AG04449 (cell line): ENCODE measurements around the gene SCAP.
"Not testable (repeated sequence)": the region's sequence is repeated elsewhere in the genome, so short reads cannot be mapped to it uniquely, and the experiment has no call there.

Experiments used
- CTCF ChIA-PET: fragments of 350-600 bp; formaldehyde crosslinking; extraction: SDS; loops from one replicate; lab custom pipeline; 2021; ENCODE audit warnings: antibody characterized with exemption; lab: Yijun Ruan, JAX
- POLR2A ChIA-PET: fragments of 400-600, 350-600 bp; formaldehyde crosslinking; extraction: SDS; loops from one replicate; lab custom pipeline; 2020; ENCODE audit warnings: antibody characterized with exemption, inconsistent platforms; lab: Yijun Ruan, JAX
- DNase-seq: peaks from one replicate; pipeline ENCODE4 v3.0.0-alpha.2; 2010; ENCODE audit warnings: low read depth, low spot score
- H3K4me3 ChIP-seq: 2 replicates; pipeline ENCODE4 v1.5.1; 2011; ENCODE audit warnings: low read depth, mild to moderate bottlenecking, control low read depth, low read length
- TF ChIP-seq, protein P1 (sequence below): IDR thresholded peaks from one replicate; pipeline ENCODE4 v1.5.1; 2011; ENCODE audit warnings: mild to moderate bottlenecking, moderate library complexity, low read length, control low read depth, inconsistent platforms; ENCODE audit not compliant: insufficient read depth; ENCODE audit errors: missing control alignments

SCAP gene

DNA sequence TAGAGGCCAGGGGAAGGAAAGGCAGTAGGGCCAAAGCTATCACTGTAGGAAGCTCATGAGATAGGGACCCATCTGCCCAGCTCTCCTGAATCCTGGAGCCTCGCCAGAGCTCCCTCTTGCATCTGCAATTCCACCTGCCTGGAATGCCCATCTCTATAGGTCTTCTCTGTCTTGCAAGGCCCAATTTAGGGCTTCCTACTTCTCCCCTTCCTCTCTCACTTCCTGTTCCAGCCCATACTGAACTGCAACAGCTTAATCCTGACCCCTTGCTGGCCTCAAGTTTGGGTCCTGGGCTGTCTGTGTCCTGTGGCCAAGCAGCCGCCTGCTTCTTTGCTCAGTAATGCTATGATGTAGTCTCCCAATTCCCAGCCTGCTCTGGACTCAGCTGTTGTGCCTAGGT, 98.6 kb downstream of the SCAP start:
- ChIA-PET POLR2A (no interaction called here), CTCF (interaction anchor here (0.6 to 1.9 kb wide), 6 partner anchors 8 to 675 kb away, joined by 3 to 4 read pairs (median 3); no protein-coding TSS in a partner anchor)

DNA sequence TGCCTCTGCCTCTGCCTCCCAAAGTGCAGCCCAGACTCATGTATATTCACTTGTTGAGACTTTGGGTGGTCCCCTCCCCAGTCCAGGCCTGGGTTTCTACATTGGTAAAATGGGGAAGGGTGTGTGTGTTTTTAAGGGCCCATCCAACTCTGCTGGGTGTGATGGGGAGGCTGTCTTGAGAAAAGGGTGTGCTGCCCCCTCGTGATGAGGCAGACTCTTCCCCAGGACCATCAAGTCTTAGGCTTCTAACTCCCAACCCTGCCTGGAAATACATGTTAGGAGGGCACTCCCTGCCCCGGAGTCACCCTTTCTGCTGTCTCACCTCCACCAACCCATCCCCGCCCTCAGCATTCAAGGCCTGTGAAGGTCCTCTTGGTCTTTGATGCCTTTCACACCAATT, 99.3 kb downstream of the SCAP start:
- ChIA-PET POLR2A (no interaction called here), CTCF (interaction anchor here (0.6 to 1.9 kb wide), 4 partner anchors 125 to 674 kb away, joined by 3 to 7 read pairs (median 4); no protein-coding TSS in a partner anchor)
- TF ChIP-seq, protein P1, sequence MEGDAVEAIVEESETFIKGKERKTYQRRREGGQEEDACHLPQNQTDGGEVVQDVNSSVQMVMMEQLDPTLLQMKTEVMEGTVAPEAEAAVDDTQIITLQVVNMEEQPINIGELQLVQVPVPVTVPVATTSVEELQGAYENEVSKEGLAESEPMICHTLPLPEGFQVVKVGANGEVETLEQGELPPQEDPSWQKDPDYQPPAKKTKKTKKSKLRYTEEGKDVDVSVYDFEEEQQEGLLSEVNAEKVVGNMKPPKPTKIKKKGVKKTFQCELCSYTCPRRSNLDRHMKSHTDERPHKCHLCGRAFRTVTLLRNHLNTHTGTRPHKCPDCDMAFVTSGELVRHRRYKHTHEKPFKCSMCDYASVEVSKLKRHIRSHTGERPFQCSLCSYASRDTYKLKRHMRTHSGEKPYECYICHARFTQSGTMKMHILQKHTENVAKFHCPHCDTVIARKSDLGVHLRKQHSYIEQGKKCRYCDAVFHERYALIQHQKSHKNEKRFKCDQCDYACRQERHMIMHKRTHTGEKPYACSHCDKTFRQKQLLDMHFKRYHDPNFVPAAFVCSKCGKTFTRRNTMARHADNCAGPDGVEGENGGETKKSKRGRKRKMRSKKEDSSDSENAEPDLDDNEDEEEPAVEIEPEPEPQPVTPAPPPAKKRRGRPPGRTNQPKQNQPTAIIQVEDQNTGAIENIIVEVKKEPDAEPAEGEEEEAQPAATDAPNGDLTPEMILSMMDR, result no peak
- H3K4me3 ChIP-seq, result no peak overlapping the region
- DNase-seq, result no peak

More for the DNA sequence above, 98.6 kb downstream of the SCAP start:
- no peak for DNase-seq
- no peak overlapping the region for H3K4me3 ChIP-seq
- TF ChIP-seq, protein P1, result no peak

DNA sequence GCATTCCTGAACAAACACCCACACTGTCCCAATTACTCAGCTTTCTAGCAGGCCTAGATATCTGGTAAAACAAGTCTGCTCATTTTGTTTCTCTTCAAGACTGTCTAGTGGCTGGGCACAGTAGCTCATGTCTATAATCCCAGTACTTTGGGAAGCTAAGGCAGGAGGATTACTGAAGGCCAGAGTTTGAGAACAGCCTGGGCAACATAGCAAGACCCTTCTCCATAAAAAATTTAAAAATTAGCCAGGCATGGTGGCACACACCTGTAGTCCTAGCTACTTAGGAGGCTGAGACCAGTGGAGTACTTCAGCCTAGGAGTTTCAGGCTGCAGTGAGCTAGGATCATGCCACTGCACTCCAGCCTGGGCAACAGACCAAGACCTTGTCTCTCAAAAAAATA, 101.2 kb downstream of the SCAP start:
- POLR2A ChIA-PET, result interaction anchor here (0.7 kb wide), 1 partner anchor 15 kb away, joined by 3 read pairs; no protein-coding TSS in a partner anchor
- H3K4me3 ChIP-seq, result no peak overlapping the region
- CTCF ChIA-PET, result interaction anchor here (0.7 to 1.9 kb wide), 2 partner anchors 9 to 669 kb away, joined by 3 to 7 read pairs; no protein-coding TSS in a partner anchor
- TF ChIP-seq, protein P1, result no peak
- no peak for DNase-seq

DNA sequence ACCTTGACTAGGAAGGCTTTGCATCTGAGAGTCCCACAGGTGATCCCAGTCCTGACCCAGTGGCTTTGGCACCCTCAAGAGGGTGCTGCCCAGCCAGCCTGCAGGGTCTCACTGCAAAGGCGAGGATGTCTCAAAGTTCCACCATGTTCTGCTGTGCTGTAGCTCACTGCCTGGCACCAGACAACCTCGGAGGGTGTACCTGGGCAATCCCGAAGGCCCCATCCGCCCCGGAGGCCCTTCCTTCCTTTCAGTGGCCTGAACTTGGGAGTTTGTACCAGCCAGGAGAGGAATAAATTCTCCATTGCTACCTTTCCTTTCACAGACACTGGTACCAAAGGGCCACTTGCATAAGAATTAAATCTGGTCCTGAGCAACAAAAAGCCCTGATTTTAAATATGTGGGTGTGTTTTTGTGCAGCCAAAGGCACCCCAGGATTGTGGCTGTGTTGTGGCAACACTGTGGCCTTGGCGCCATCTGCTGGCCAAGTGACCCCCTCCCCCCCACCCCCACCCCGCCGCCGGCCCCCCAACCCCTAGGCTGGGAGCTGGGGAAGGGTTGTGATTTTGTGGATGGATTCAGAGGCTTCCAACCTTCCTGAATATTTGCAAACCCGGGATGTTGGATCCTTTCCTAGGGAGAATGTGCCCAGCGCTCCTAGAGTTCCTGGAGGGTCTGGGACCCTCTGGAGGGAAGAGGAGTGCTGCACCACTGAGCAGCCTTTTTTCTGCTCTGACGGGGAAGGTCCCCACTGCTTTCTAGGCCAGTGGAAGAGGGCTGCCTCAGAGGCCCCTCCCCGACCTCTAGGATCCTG, 104.6 kb downstream of the SCAP start:
- no peak overlapping the region for H3K4me3 ChIP-seq
- DNase-seq, result no peak
- TF ChIP-seq, protein P1, result no peak
- ChIA-PET CTCF (interaction anchor here (0.6 to 3.7 kb wide), 14 partner anchors 8 to 672 kb away, joined by 3 to 17 read pairs (median 3); partner anchors contain the start of gene PTPN23), POLR2A (no interaction called here)

DNA sequence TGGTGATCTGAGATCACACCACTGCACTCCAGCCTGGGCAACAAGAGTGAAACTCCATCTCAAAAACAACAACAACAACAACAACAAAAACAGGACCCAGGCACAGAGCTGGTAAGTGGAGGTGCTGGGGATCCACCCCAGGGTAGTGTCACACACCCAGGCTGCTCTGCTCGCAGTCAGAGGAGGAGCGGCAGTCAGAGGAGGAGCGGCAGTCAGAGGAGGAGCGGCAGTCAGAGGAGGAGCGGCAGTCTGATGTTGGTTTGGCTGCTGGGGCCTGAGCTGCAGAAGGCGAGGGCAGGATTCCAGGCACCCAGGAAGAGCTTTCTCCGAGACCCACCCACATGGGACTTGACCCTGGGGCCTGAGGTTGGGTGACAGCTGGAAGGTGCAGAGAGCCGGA, 105.7 kb downstream of the SCAP start:
- DNase-seq, POLR2A ChIA-PET, H3K4me3 ChIP-seq: not testable (repeated sequence)
- CTCF ChIA-PET, result interaction anchor here (0.6 to 3.7 kb wide), 13 partner anchors 8 to 671 kb away, joined by 3 to 17 read pairs (median 4); partner anchors contain the start of gene PTPN23

DNA sequence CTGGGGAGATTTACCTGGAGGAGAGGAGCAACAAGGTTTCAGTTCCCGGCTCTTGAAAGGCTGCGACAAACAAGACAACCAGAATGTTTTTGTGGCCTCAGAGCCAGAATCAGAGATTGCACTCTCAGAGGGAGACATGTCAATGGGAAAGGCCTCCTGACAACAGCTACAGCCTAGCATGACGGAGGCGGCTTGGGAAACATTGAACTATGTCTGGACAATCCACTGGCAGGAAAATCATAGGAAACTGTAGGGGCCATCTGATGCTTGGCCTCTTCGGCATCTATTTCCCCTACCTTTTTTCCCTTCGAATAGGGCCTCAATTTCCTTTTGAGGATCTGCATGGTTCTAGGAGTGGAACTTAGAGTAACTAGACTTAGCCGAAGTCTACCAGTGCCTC, 108.1 kb downstream of the SCAP start:
- POLR2A ChIA-PET, result no interaction called here
- TF ChIP-seq, protein P1, result no peak
- DNase-seq, result no peak
- H3K4me3 ChIP-seq, result no peak overlapping the region
- CTCF ChIA-PET, result no interaction called here
